ENCODE data around the gene MRPL40. TPM values are rescaled to one million over a fixed set of nuclear protein-coding genes. Genes with fewer than 3 reads are reported as not detected.
A peak's percentile ranks its signal among the peaks of the same experiment; 100 is the strongest.

MRPL40 gene
- total and polyA plus RNA-seq, 10 of the 15 experiments (the other 5 are each of a cell fraction or from before 2014, with no cell fraction given) = 41.2 to 207 (median 69.1) TPM

GRCh38 chr22:19419464-19420178 is 12.7 kb upstream of the MRPL40 start (continued):
- TF ChIP-seq, protein P1, sequence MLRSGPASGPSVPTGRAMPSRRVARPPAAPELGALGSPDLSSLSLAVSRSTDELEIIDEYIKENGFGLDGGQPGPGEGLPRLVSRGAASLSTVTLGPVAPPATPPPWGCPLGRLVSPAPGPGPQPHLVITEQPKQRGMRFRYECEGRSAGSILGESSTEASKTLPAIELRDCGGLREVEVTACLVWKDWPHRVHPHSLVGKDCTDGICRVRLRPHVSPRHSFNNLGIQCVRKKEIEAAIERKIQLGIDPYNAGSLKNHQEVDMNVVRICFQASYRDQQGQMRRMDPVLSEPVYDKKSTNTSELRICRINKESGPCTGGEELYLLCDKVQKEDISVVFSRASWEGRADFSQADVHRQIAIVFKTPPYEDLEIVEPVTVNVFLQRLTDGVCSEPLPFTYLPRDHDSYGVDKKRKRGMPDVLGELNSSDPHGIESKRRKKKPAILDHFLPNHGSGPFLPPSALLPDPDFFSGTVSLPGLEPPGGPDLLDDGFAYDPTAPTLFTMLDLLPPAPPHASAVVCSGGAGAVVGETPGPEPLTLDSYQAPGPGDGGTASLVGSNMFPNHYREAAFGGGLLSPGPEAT (IDR thresholded peaks at IDR 0.05; ENCODE audit: low read depth) = no peak
- TF ChIP-seq ZBTB4 (CRISPR knock-in tag; IDR thresholded peaks at IDR 0.05) (no peak), HCFC1 (IDR thresholded peaks at IDR 0.05; ENCODE audit: low read length) (no peak), NFYB (IDR thresholded peaks at IDR 0.05; ENCODE audit: insufficient read depth, low read depth, low read length) (no peak), ZBED1 (IDR thresholded peaks at IDR 0.05; ENCODE audit: borderline replicate concordance) (no peak), ZZZ3 (IDR thresholded peaks at IDR 0.05; ENCODE audit: control insufficient read depth, insufficient read length, low read depth) (no peak), EZH2 (IDR thresholded peaks at IDR 0.05; ENCODE audit: borderline replicate concordance, control insufficient read depth, low read depth, low read length) (no peak), POU2F2 (IDR thresholded peaks at IDR 0.05; ENCODE audit: borderline replicate concordance, low read depth, low read length) (no peak), ZNF24 (IDR thresholded peaks at IDR 0.05) (no peak), FOXM1 (IDR thresholded peaks at IDR 0.05; ENCODE audit: low read depth, low read length) (no peak), BCL11A (IDR thresholded peaks at IDR 0.05; ENCODE audit: low read depth, low read length) (no peak), PKNOX1 (IDR thresholded peaks at IDR 0.05) (peak; percentile 63; the same call in 1 of the 2 replicates), IKZF1 (conservative IDR thresholded peaks at IDR 0.05) (peak; percentile 67; the same call in 1 of the 2 replicates), SIX5 (IDR thresholded peaks at IDR 0.05; ENCODE audit: low read depth, low read length, severe bottlenecking) (no peak)
- TF ChIP-seq, protein P2, sequence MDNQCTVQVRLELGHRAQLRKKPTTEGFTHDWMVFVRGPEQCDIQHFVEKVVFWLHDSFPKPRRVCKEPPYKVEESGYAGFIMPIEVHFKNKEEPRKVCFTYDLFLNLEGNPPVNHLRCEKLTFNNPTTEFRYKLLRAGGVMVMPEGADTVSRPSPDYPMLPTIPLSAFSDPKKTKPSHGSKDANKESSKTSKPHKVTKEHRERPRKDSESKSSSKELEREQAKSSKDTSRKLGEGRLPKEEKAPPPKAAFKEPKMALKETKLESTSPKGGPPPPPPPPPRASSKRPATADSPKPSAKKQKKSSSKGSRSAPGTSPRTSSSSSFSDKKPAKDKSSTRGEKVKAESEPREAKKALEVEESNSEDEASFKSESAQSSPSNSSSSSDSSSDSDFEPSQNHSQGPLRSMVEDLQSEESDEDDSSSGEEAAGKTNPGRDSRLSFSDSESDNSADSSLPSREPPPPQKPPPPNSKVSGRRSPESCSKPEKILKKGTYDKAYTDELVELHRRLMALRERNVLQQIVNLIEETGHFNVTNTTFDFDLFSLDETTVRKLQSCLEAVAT (IDR thresholded peaks at IDR 0.05) = no peak
